Osteocyte (in vitro differentiated cells): Measurements from ENCODE around the gene C4BPA. TPM values are rescaled to one million over a fixed set of nuclear protein-coding genes. Genes with fewer than 3 reads are reported as not detected.

Experiments used
- DNase-seq: peaks from one replicate; pipeline ENCODE4 v3.0.0; 2021; ENCODE audit warnings: mixed read lengths; ENCODE audit not compliant: unreplicated experiment; ENCODE audit errors: extremely low spot score
- H3K27ac Mint-ChIP-seq: one replicate; pipeline ENCODE4 v1.8.0; 2021; ENCODE audit warnings: mild to moderate bottlenecking, mixed read lengths; ENCODE audit not compliant: unreplicated experiment
- H3K27me3 Mint-ChIP-seq: one replicate; pipeline ENCODE4 v1.8.0; 2021; ENCODE audit warnings: mixed read lengths; ENCODE audit not compliant: unreplicated experiment
- H3K36me3 Mint-ChIP-seq: one replicate; pipeline ENCODE4 v1.8.0; 2021; ENCODE audit warnings: mixed read lengths; ENCODE audit not compliant: unreplicated experiment
- H3K4me1 Mint-ChIP-seq: one replicate; pipeline ENCODE4 v1.8.0; 2021; ENCODE audit warnings: mixed read lengths; ENCODE audit not compliant: unreplicated experiment
- H3K4me3 Mint-ChIP-seq: one replicate; pipeline ENCODE4 v1.8.0; 2021; ENCODE audit warnings: mild to moderate bottlenecking, moderate library complexity, mixed read lengths; ENCODE audit not compliant: unreplicated experiment
- H3K9me3 Mint-ChIP-seq: one replicate; pipeline ENCODE4 v1.8.0; 2021; ENCODE audit warnings: mixed read lengths; ENCODE audit not compliant: unreplicated experiment
- CTCF ChIP-seq: fragments of 200-600 bp; sonication (generic); IDR thresholded peaks from 2 replicates; pipeline ENCODE4 v1.5.0; 2021; ENCODE audit warnings: antibody characterized with exemption, mild to moderate bottlenecking, moderate library complexity
- total RNA-seq: library from RNA; stranded (reverse); gene quantifications from 2 replicates; pipeline ENCODE4 v1.2.1, GENCODE V29; 2021

The C4BPA gene
- total RNA-seq, 1 donor from 2014 or later = not detected

GRCh38 chr1:207088701-207089626, 15.1 kb upstream of the C4BPA start, which contains the start of gene C4BPB:
Gene C4BPB (plus strand): TSS chr1:207088860. CDS start chr1:207089532, 672 bp downstream.
- Mint-ChIP-seq H3K27ac (no peak within 1 kb of the TSS), H3K4me3 (no peak within 1 kb of the TSS), H3K27me3 (peaks cover 27% of the 10 kb centered on the region), H3K9me3 (no peaks in the 10 kb centered on the region), H3K36me3 (no peaks in the 10 kb centered on the region), H3K4me1 (peaks cover 12% of the 10 kb centered on the region)
- DNase-seq = no peak
- TF ChIP-seq CTCF = no peak

GRCh38 chr1:207089627-207090355, 14.2 kb upstream of the C4BPA start:
- no peak for TF ChIP-seq CTCF
- H3K27ac Mint-ChIP-seq = no peak overlapping the region
- peaks cover 24% of the 10 kb centered on the region for H3K27me3 Mint-ChIP-seq
- DNase-seq = no peak
- peaks cover 3% of the 10 kb centered on the region for H3K4me1 Mint-ChIP-seq
- no peaks in the 10 kb centered on the region for H3K36me3 Mint-ChIP-seq
- no peaks in the 10 kb centered on the region for H3K9me3 Mint-ChIP-seq
- H3K4me3 Mint-ChIP-seq = no peak overlapping the region

- TF ChIP-seq CTCF = no peak
- Mint-ChIP-seq H3K9me3 (no peaks in the 10 kb centered on the region), H3K4me1 (no peaks in the 10 kb centered on the region)
These were observed 12.7 kb upstream of the C4BPA start for GRCh38 chr1:207091200-207091908.

GRCh38 chr1:207093944-207094343, 10.1 kb upstream of the C4BPA start:
- no peak overlapping the region for H3K27ac Mint-ChIP-seq
- H3K27me3 Mint-ChIP-seq = peaks cover 16% of the 10 kb centered on the region
- no peak for TF ChIP-seq CTCF
- no peaks in the 10 kb centered on the region for H3K9me3 Mint-ChIP-seq
- no peak overlapping the region for H3K4me3 Mint-ChIP-seq
- DNase-seq = no peak
- no peaks in the 10 kb centered on the region for H3K4me1 Mint-ChIP-seq
- no peaks in the 10 kb centered on the region for H3K36me3 Mint-ChIP-seq

More at GRCh38 chr1:207091200-207091908, 12.7 kb upstream of the C4BPA start:
- H3K27ac Mint-ChIP-seq = no peak overlapping the region
- no peaks in the 10 kb centered on the region for H3K36me3 Mint-ChIP-seq
- H3K27me3 Mint-ChIP-seq = peaks cover 24% of the 10 kb centered on the region
- no peak overlapping the region for H3K4me3 Mint-ChIP-seq
- DNase-seq = no peak
